HepG2 (cell line): Measurements from ENCODE around the gene TALDO1. TPM values are rescaled to one million over a fixed set of nuclear protein-coding genes. Genes with fewer than 3 reads are reported as not detected.
A peak's percentile ranks its signal among the peaks of the same experiment; 100 is the strongest.

Source experiments
- ARID2 ChIP-seq: sonication (generic); formaldehyde crosslinking; IDR thresholded peaks from 2 replicates; pipeline ENCODE4 v1.8.1; 2022; ENCODE audit warnings: mild to moderate bottlenecking, missing genetic modification reagents, borderline replicate concordance
- CENPT ChIP-seq: sonication (generic); formaldehyde crosslinking; IDR thresholded peaks from 2 replicates; pipeline ENCODE4 v1.8.0; 2022; ENCODE audit warnings: low read depth, mild to moderate bottlenecking, moderate library complexity, missing genetic modification reagents
- DZIP1 ChIP-seq: sonication (generic); formaldehyde crosslinking; IDR thresholded peaks from 2 replicates; pipeline ENCODE4 v1.5.0; 2020; ENCODE audit warnings: mild to moderate bottlenecking, missing genetic modification reagents
- FOXM1 ChIP-seq: sonication (generic); formaldehyde crosslinking; IDR thresholded peaks from 2 replicates; pipeline ENCODE4 v1.5.0; 2020; ENCODE audit warnings: missing genetic modification reagents
- GABPB1 ChIP-seq: IDR thresholded peaks from 2 replicates; pipeline ENCODE4 v1.6.1; 2016; ENCODE audit warnings: mild to moderate bottlenecking, missing genetic modification reagents, moderate library complexity, missing compliant biosample characterization
- HMG20A ChIP-seq: IDR thresholded peaks from 2 replicates; pipeline ENCODE4 v1.6.1; 2016; ENCODE audit warnings: borderline replicate concordance
- ISX ChIP-seq: sonication (generic); formaldehyde crosslinking; conservative IDR thresholded peaks from 2 replicates; pipeline ENCODE4 v1.5.0; 2020; ENCODE audit warnings: missing genetic modification reagents
- MTERF4 ChIP-seq: sonication (generic); formaldehyde crosslinking; IDR thresholded peaks from 2 replicates; pipeline ENCODE4 v1.8.0; 2023; ENCODE audit warnings: mild to moderate bottlenecking, missing genetic modification reagents
- NKX3-1 ChIP-seq: sonication (generic); formaldehyde crosslinking; IDR thresholded peaks from 2 replicates; pipeline ENCODE4 v1.5.0; 2020; ENCODE audit warnings: missing genetic modification reagents
- SATB2 ChIP-seq: sonication (generic); formaldehyde crosslinking; IDR thresholded peaks from 2 replicates; pipeline ENCODE4 v1.5.0; 2020; ENCODE audit warnings: missing genetic modification reagents
- SP4 ChIP-seq: sonication (generic); formaldehyde crosslinking; IDR thresholded peaks from 2 replicates; pipeline ENCODE4 v1.8.1; 2023; ENCODE audit warnings: mild to moderate bottlenecking, missing genetic modification reagents
- TRIM24 ChIP-seq: sonication (generic); formaldehyde crosslinking; IDR thresholded peaks from 2 replicates; pipeline ENCODE4 v1.8.0; 2022; ENCODE audit warnings: mild to moderate bottlenecking, missing genetic modification reagents
- ZNF687 ChIP-seq: sonication (generic); formaldehyde crosslinking; IDR thresholded peaks from 2 replicates; pipeline ENCODE4 v1.5.1; 2020; ENCODE audit warnings: mild to moderate bottlenecking, missing genetic modification reagents, moderate library complexity
- ZSCAN30 ChIP-seq: sonication (generic); formaldehyde crosslinking; IDR thresholded peaks from 2 replicates; pipeline ENCODE4 v1.5.0; 2020; ENCODE audit warnings: mild to moderate bottlenecking, missing genetic modification reagents
- polyA plus RNA-seq, 8 experiments: library from polyadenylated mRNA; depleted of rRNA in 3 of 8; stranded (reverse) in 7 of 8; unstranded in 1 of 8; fragments of >200 nt; fragmentation: Illumina TruSeq in 4 of 8; extraction: Trizol in 4 of 8; gene quantifications; 2 replicates each; pipeline versions ENCODE4 v1.2.1 to v1.2.3, GENCODE V29; 2011 to 2016; ENCODE audit warnings: low read depth in 4 of 8, missing spikeins in 1 of 8, mixed read lengths in 1 of 8; ENCODE audit not compliant: insufficient read depth in 1 of 8
- total RNA-seq, 5 experiments: library from RNA; depleted of rRNA; stranded (reverse); fragments of >200 nt; fragmentation: Illumina TruSeq; extraction: Trizol; gene quantifications; 2 replicates each; pipeline ENCODE4 v1.2.3, GENCODE V29; 2016; ENCODE audit warnings: low read depth in 1 of 5

Gene TALDO1
- total and polyA plus RNA-seq, 2 of the 13 experiments (the other 11 are each of a cell fraction or from before 2014, with no cell fraction given), result 107 to 240 TPM

GRCh38 chr11:704781-705645, 42.3 kb upstream of the TALDO1 start (continued):
- TF ChIP-seq ZNF687 (CRISPR knock-in tag) (peak; percentile 96), HMG20A (peak; percentile 76; the same call in 1 of the 2 replicates), SP4 (CRISPR knock-in tag) (peak; percentile 47; the same call in 1 of the 2 replicates), MTERF4 (CRISPR knock-in tag) (peak; percentile 89), ISX (0 out of 2 replicates have a peak, but pooled peaks have one; percentile 41), NKX3-1 (CRISPR knock-in tag) (no peak; the same call in 1 of the 2 replicates), ZSCAN30 (CRISPR knock-in tag) (no peak), GABPB1 (CRISPR knock-in tag) (peak; percentile 93), FOXM1 (no peak; the same call in 1 of the 2 replicates), SATB2 (CRISPR knock-in tag) (0 out of 2 replicates have a peak, but pooled peaks have one; percentile 33), TRIM24 (CRISPR knock-in tag) (no peak), CENPT (CRISPR knock-in tag) (no peak), ARID2 (peak; percentile 97), DZIP1 (CRISPR knock-in tag) (peak; percentile 75; the same call in 1 of the 2 replicates)
